Retinal pigment epithelial cell (primary cell): ENCODE measurements around the gene YPEL2.
A peak's percentile ranks its signal among the peaks of the same experiment; 100 is the strongest.

Experiments used
- DNase-seq: peaks from one replicate; pipeline ENCODE4 v3.0.0-alpha.2; 2010; ENCODE audit warnings: low read depth
- H3K4me3 ChIP-seq: 2 replicates; pipeline ENCODE4 v1.5.1; 2011; ENCODE audit warnings: mild to moderate bottlenecking, low read length, control low read depth, moderate library complexity
- TF ChIP-seq, protein P1 (sequence below): conservative IDR thresholded peaks from 2 replicates; pipeline ENCODE4 v1.5.1; 2011; ENCODE audit warnings: low read depth, low read length, control low read depth, inconsistent platforms

Gene YPEL2

DNA sequence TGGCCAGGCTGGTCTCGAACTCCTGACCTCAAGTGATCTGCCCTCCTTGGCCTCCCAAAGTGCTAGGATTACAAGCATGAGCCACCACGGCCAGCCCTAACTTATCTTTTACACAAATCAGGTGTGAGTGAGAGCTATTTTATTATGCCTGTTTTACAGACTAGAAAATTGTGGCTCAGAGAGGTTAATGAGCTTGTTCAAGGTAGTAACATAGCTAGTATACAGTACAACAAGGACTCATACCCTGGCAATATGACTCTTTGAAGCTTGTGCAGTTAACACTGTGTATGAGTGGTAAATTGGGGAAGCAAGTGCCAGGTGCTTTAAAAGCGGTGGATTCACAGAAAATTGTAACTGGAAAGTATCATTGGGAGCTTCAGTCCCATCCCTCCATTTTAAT lies 49.0 kb downstream of the YPEL2 start:
- H3K4me3 ChIP-seq = no peak overlapping the region
- TF ChIP-seq, protein P1, sequence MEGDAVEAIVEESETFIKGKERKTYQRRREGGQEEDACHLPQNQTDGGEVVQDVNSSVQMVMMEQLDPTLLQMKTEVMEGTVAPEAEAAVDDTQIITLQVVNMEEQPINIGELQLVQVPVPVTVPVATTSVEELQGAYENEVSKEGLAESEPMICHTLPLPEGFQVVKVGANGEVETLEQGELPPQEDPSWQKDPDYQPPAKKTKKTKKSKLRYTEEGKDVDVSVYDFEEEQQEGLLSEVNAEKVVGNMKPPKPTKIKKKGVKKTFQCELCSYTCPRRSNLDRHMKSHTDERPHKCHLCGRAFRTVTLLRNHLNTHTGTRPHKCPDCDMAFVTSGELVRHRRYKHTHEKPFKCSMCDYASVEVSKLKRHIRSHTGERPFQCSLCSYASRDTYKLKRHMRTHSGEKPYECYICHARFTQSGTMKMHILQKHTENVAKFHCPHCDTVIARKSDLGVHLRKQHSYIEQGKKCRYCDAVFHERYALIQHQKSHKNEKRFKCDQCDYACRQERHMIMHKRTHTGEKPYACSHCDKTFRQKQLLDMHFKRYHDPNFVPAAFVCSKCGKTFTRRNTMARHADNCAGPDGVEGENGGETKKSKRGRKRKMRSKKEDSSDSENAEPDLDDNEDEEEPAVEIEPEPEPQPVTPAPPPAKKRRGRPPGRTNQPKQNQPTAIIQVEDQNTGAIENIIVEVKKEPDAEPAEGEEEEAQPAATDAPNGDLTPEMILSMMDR = no peak
- DNase-seq = no peak

DNA sequence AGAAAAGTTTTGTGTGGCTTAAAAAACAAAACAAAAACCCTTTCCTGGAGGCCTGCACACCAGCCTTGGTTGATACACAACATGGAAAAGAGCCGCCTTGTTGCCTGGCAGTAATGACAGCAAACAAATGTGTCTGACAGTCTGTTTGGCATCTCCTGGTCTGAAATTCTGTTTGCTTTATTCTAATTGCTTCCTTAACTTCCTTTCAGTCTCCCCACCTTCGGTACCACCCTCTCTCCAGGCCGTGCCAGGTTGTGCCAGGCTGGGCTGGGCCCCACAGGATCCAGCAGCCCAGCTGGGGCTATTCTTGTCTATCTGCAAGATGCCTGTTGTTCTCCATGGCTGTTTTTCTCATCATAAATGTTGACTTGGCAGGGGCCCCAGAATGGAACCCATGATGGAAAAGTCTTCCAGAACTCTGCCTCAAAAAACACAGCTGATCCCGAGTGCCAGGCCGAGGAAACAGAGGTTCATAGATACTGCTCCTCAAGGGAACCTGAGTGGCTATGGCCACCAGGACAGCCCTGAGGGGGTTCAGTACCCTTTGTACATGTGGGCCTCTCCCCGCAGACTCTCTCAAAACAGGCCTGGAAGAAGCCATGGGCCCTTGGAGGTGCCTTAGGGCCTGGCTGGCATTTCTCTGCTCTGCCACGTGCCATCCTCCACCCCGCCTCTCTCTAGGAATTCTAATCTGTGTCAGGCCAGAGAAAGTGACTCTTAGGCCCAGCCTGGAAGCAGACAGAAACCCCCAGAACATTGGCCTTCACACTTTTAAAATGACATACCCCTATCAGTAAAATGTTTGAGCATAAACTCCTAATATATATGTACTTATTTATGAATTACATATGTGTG lies 50.5 kb downstream of the YPEL2 start:
- no peak overlapping the region for H3K4me3 ChIP-seq
- peak; percentile 59 for DNase-seq
- TF ChIP-seq, protein P1 = no peak

DNA sequence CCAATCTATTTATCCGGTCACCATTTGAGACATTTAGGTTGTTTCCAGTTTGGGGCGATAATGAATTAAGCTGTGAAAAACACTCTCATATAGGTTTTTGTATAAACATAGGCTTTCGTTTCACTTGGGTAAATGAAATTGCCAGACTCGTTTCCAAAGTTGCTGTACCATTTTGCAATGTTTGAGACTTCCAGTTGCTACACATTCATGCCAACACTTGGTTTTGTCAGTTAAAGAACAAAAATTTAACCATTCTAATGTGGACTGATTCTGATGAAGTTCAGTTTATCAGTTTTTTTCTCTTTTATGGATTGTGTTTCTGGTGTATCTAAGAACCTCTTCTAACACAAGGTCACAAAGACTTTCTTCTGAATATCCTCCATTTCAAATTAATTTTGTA lies 52.4 kb downstream of the YPEL2 start:
- TF ChIP-seq, protein P1 = no peak
- no peak for DNase-seq
- no peak overlapping the region for H3K4me3 ChIP-seq

DNA sequence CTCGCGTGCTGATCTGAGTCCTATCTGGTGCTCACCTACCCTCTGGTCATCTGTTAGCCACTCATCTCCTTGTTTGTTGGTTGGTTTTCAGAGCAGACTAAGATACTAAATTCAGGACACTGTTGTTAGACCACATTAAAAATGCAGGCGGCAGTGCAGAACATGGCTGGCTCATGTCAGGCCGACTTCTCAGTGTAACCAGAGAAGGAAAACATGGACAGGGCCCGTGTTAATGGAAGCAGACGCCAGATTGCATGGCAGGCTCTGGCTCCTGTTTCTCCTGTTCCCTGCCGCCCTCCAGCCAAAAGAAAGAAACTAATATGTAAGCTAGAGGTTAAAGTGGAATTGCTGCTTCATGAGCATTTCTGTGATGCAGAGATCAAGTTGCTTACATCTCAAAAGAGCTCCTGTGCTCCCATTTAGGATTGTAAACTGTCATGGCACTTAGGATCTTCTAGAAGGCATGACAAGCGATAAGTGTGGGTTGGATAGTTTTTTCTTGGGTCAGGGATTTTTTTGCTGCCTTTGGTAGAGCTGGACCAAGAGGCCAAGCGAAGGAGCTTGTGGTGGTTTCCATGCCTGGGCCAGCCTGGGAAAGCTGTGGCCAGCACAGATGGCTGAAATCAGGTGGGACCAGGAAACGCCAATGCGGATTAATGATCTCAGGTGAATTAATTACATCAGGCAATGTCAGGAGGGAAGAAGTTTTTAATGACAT lies 56.1 kb downstream of the YPEL2 start:
- DNase-seq = no peak
- no peak overlapping the region for H3K4me3 ChIP-seq
- TF ChIP-seq, protein P1 = no peak

DNA sequence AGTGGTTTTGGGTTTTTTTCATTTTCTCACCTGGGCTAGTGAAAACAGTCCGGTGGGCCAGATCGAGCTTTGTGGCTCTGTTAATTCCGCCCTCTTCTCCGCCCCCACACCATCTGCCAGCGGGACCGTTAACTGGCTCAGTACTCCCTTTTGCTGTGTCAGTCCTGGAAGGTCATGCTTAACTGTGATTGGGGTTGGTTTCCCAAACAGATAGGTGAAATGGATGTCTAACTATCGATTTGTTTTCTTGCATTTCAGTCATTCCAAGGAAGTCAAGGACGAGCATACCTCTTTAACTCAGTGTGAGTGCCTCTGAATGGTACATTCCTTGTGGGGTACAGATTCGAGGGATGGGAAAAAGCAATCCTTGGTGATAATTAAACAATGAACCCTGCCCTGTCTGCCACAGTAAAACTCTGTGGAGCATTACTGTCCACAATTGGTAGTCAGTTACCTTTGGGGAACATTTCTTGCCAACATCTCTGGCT lies 56.7 kb downstream of the YPEL2 start:
- TF ChIP-seq, protein P1 = no peak
- DNase-seq = no peak

DNA sequence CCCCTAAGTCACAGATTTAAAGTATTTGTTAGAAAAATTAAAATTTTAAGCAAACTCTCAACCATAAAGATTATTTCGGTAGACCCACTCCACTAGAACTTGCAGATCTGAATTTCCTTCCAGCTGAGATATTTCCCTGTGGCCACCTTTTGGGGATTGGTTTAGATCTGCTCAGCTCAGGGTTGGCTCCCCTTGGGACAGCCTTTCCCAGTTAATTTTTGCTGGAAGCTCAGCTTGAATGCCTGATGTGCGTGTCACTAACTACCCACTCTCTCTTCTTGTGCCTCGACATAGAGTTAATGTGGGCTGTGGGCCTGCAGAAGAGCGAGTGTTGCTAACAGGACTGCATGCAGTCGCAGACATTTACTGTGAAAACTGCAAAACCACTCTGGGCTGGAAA lies 57.6 kb downstream of the YPEL2 start:
- TF ChIP-seq, protein P1 = no peak
- DNase-seq = no peak
- no peak overlapping the region for H3K4me3 ChIP-seq

More for the DNA sequence above, 56.7 kb downstream of the YPEL2 start:
- no peak overlapping the region for H3K4me3 ChIP-seq

DNA sequence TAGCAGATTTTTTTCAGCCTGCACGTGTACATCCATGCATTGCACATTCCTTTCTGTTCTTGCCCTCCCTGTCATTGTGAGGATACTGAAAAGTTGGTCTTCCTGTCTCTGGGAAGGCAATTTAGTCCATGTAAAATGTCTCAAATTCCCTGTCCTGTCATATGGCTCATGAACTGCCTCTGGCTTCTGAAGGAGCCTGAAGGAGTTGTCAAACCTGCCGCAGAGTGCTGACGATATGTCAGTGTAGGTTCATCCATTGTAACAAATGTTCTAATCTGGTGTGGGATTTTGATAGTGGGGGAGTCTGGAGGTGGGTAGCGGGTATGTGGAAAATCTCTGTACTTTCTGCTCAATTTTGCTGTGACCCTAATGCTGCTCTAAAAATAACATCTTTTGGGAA lies 59.6 kb downstream of the YPEL2 start:
- TF ChIP-seq, protein P1 = no peak
- H3K4me3 ChIP-seq = no peak overlapping the region

More for the DNA sequence above, 59.6 kb downstream of the YPEL2 start:
- no peak for DNase-seq
